NCI-H1105 treated with DMSO at 0.1 percent for 48 hours (cell line): ENCODE measurements around the gene RPS6KA1.
"Not testable (repeated sequence)": the region's sequence is repeated elsewhere in the genome, so short reads cannot be mapped to it uniquely, and the experiment has no call there.

Source experiments
- DNase-seq: peaks from one replicate; lab custom pipeline; 2025; lab: John Stamatoyannopoulos, UW

The RPS6KA1 gene

GRCh38 chr1:26556111-26556510 lies 26.6 kb downstream of the RPS6KA1 start:
- DNase-seq, result no peak

GRCh38 chr1:26557008-26557407 lies 27.4 kb downstream of the RPS6KA1 start:
- no peak for DNase-seq

DNA sequence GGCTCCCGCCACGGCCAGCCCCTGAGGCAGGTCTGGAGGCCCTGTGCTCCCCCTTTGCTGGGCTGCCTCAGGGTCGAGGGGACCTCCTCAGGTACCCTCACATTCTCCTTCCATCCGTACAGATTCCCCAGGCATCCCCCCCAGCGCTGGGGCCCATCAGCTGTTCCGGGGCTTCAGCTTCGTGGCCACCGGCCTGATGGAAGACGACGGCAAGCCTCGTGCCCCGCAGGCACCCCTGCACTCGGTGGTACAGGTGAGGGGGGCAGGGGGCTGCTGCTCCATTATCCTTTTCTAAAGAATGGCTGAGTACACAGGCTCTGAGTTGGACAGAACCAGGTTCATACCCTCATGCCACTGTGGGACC lies 29.1 kb downstream of the RPS6KA1 start:
- no peak for DNase-seq

DNA sequence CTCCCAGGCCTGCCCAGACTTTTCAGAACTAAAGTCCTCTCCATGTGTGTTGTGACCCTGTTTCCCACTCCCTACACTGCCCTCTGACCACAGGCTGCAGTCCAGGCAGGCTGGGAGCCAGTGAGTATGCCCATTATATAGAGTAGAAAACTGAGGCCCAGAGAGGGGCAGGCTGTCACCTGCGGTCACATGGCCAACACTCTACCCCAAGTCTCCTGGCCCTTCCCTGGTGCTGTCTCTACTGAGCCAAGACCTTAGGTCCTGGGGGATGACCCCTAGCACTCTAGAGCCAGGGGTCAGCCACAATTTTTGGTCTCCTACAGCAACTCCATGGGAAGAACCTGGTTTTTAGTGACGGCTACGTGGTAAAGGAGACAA lies 30.8 kb downstream of the RPS6KA1 start:
- no peak for DNase-seq

DNA sequence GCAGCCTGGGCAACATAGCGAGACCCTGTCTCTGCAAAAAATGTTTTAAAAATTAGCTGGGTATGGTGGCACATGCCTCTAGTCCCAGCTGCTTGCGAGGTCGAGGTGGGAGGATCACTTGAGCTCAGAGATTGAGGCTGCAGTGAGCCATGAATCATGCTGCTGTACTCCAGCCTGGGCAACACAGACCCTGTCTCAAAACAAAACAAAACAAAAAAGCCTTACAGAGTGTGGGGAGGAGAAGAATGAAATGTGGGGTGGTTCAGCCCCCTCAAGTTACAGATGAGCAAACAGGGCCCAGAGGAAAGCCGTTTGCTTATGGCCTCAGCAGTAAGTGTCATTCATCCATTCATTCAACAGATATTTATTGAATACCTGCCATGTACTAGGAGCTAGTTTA lies 40.7 kb downstream of the RPS6KA1 start:
- no peak for DNase-seq

DNA sequence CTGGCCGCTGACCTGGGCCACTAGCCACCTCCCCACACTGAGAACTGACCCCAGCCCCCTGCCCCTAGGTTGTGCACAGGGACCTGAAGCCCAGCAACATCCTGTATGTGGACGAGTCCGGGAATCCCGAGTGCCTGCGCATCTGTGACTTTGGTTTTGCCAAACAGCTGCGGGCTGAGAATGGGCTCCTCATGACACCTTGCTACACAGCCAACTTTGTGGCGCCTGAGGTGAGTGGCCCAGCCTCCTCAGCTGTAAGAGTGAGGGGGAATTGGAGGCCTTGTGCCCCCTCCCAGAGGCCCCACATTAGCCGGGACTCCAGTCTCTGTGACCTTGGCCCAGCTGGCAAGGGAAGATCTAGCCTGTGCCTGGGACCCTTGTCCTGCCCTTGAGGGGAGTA lies 41.8 kb downstream of the RPS6KA1 start:
- DNase-seq, result no peak

DNA sequence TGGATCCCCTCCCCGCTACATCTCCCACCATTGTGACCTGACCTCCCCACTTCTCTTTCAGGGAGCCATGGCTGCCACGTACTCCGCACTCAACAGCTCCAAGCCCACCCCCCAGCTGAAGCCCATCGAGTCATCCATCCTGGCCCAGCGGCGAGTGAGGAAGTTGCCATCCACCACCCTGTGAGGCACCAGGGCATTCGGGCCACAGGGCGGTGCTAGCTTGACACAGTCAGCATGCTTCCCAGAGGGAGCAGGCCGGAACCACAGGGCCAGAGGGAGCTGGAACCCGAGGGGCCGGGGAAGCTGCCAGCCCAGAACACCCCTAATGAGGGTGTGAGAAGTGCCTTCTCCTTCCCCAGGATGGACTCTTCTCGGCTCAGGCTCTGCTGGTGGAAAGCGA lies 44.5 kb downstream of the RPS6KA1 start:
- no peak for DNase-seq

GRCh38 chr1:26574719-26575251 lies 45.2 kb downstream of the RPS6KA1 start:
- DNase-seq, result no peak

- no peak for DNase-seq
Observed at GRCh38 chr1:26575348-26575747, 45.8 kb downstream of the RPS6KA1 start.

DNA sequence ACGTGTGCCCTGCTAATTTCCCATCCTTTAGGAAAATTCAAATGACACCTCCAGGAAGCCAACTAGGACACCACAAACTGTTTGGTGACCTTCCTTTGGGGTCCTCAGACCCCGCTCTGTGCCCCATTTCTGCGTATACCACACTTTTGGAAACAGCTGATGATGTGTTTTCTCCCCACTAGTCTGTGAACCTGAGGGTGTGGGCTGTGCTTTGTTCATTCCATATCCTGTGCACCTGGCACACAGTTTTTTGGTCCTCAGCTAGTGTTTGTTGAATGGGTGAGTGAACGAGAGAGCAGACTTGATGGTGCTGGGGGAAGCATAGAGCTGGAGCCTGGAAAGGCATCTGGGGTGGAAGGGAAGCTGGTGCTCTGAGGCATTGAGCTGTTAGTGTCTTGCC lies 48.6 kb downstream of the RPS6KA1 start:
- DNase-seq, result no peak

DNA sequence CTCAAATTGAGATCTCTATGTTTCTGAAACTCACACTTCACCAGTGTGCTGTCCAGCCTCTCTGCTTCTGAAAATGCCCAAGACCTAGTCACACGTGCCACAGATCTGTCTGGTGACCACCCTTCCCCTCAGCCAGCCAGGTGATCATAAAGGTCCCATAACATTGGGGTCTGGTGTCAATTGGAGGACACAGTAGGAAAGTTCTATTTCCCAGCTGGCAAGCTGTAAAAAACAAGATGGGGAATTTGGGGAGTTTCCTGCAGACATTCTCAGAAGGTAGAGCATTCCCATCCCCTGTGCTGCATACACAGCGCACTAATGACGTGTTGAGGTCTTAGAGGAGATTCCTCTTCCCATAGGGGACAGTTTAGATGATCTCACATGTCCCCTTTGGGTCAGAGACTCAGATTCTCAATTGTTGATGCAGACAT lies 50.1 kb downstream of the RPS6KA1 start:
- DNase-seq, result no peak

- no peak for DNase-seq
Observed at GRCh38 chr1:26580116-26580515, 50.6 kb downstream of the RPS6KA1 start.

GRCh38 chr1:26581287-26581651 lies 51.7 kb downstream of the RPS6KA1 start:
- no peak for DNase-seq

- DNase-seq, result no peak
Observed at GRCh38 chr1:26582053-26582835, 52.7 kb downstream of the RPS6KA1 start.

DNA sequence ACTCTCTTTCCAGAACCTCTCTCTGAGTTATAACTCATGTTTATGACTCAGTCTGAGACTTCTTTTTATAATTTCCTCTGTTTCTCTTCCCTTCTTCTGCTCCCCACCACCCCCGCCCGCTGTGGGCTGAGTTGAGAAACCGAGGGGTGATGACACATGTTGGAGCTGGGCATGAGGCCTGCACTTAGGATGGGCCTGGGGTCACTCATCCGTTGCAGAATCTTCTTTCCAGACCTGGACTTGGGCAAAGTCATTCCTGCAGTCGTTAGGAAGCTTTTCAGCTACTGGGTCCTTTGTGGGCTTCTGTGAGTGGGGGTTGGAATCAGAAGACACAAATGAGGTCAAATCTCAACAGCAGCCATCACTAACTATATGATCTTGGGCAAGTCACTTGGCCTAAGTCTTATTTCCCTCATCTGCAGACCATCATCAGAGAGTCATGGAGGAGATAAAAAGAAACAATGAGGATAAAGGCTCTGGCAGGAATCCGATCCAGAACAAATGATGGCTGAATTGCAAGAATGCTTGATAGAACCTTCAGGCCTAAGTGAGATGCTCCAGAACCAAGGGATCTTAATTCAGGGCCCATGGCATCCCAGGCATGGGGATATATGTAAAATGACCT lies 53.4 kb downstream of the RPS6KA1 start:
- DNase-seq, result no peak

- no peak for DNase-seq
Observed at GRCh38 chr1:26583646-26584485, 54.3 kb downstream of the RPS6KA1 start.

DNA sequence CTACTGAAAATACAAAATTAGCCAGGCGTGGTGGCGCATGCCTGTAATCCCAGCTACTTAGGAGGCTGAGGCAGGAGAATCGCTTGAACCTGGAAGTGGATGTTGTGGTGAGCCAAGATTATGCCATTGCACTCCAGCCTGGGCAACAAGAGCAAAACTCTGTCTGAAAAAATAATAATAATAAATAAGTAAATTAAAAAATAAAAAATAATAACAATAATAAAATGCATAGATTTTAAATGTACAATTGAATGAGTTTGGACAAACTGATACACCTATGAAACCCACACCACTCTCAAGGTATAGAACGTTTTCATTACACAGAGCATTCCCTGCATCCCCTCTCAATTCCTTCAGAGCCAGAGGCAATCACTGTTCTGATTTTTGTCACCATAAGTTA lies 55.0 kb downstream of the RPS6KA1 start:
- DNase-seq, result not testable (repeated sequence)

- DNase-seq, result no peak
Observed at GRCh38 chr1:26585471-26585870, 55.9 kb downstream of the RPS6KA1 start.

DNA sequence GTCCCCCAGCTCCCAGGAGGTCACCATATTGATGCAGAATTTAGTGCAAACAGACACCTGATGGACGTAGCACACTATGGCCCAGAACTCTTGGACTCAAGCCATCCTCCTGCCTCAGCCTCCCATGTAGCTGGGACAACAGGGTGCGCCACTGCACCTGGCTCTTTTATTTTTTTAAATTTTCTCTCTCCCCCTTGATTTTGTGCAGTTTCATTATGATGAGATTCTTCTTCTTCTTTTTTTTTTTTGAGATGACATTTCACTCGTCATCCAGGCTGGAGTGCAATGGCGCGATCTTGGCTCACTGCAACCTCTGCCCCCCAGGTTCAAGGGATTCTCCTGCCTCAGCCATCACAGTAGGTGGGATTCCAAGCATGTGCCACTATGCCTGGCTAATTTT lies 63.8 kb downstream of the RPS6KA1 start:
- DNase-seq, result no peak

DNA sequence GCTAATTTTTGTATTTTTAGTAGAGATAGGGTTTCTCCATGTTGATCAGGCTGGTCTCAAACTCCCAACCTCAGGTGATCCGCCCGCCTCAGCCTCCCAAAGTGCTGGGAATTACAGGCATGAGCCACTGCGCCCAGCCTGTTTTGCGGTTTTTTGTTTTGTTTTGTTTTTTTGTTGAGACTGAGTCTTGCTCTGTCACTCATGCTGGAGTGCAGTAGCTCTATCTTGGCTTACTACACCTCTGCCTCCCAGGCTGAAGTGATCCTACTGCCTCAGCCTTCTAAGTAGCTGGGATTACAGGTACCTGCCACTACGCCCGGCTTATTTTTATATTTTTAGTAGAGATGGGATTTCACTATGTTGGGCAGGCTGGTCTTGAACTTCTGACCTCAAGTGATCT lies 65.0 kb downstream of the RPS6KA1 start:
- not testable (repeated sequence) for DNase-seq

GRCh38 chr1:26597629-26598039 lies 68.1 kb downstream of the RPS6KA1 start:
- DNase-seq, result peak; percentile 63

DNA sequence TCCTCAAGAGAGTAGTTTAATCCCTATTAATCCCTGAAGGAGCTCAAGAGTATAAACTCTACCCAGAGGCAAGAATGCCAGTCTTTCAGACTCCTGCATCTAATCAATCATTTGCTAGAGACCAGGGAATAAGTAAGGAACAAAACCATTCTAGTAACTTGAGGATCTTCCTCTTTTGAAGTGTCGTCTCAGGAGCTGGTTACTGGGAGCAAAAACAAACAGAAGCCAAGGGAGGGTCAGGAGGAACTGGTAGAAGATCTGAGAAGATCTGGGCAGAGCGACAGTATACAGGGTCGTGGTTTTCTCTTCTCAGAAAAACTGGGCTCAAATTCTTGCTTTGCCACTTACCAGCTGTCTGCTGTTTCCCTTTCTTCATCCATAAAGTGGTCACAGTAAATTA lies 69.3 kb downstream of the RPS6KA1 start:
- DNase-seq, result no peak
